ENCODE data around the gene RPH3AL. TPM values are rescaled to one million over a fixed set of nuclear protein-coding genes. Genes with fewer than 3 reads are reported as not detected.

RPH3AL gene
- total and polyA plus RNA-seq, 12 donors = 3.6 to 11.1 (median 6.0) TPM

- no peak overlapping the region for H3K4me3 ChIP-seq
- H3K36me3 ChIP-seq = peaks cover 0 to 4% (median 0%) of the 10 kb centered on the region in 9 donors
- intact Hi-C loops (cut with DNase I) = no loop called here
- H3K27ac ChIP-seq = no peak overlapping the region
- H3K9me3 ChIP-seq = no peaks in the 10 kb centered on the region
- 90 to 94% methylated on average over 27 of the region's 27 CpGs for WGBS, 2 donors
- no peak for ATAC-seq
- DNase-seq = no peak
- H3K27me3 ChIP-seq = peaks cover 0 to 3% (median 0%) of the 10 kb centered on the region in 7 donors
- TF ChIP-seq CTCF (IDR thresholded peaks at IDR 0.05) = no peak
- H3K4me1 ChIP-seq = no peaks in the 10 kb centered on the region
These were observed 101.9 kb downstream of the RPH3AL start for GRCh38 chr17:250487-251300.

- intact Hi-C loops (cut with DNase I) = no loop called here
- H3K36me3 ChIP-seq = peaks cover 0 to 8% (median 0%) of the 10 kb centered on the region in 9 donors
- no peaks in the 10 kb centered on the region for H3K4me1 ChIP-seq
- 82 to 89% methylated on average over 24 of the region's 24 CpGs for WGBS, 2 donors
- peaks cover 0 to 3% (median 0%) of the 10 kb centered on the region in 7 donors for H3K27me3 ChIP-seq
- H3K4me3 ChIP-seq = no peak overlapping the region
- TF ChIP-seq CTCF (IDR thresholded peaks at IDR 0.05) = no peak
- DNase-seq (no peak), ATAC-seq (no peak)
- no peaks in the 10 kb centered on the region for H3K9me3 ChIP-seq
- H3K27ac ChIP-seq = no peak overlapping the region
These were observed 103.2 kb downstream of the RPH3AL start for GRCh38 chr17:249236-249993.

GRCh38 chr17:248337-249235 is 104.0 kb downstream of the RPH3AL start:
- TF ChIP-seq CTCF (IDR thresholded peaks at IDR 0.05) = no peak
- no peak overlapping the region for H3K4me3 ChIP-seq
- H3K27ac ChIP-seq = no peak overlapping the region
- H3K9me3 ChIP-seq = no peaks in the 10 kb centered on the region
- intact Hi-C loops (cut with DNase I) = no loop called here
- peaks cover 0 to 3% (median 0%) of the 10 kb centered on the region in 7 donors for H3K27me3 ChIP-seq
- H3K4me1 ChIP-seq = no peaks in the 10 kb centered on the region
- H3K36me3 ChIP-seq = peaks cover 0 to 8% (median 0%) of the 10 kb centered on the region in 9 donors
- ATAC-seq = no peak
- DNase-seq = no peak
- 78 to 86% methylated on average over 9 of the region's 9 CpGs for WGBS, 2 donors

GRCh38 chr17:247767-248166 is 104.8 kb downstream of the RPH3AL start:
- no peaks in the 10 kb centered on the region for H3K9me3 ChIP-seq
- peaks cover 0 to 8% (median 0%) of the 10 kb centered on the region in 9 donors for H3K36me3 ChIP-seq
- peak in 3 of 8 donors; percentile 14 to 49 (median 35) for ATAC-seq
- DNase-seq = no peak
- intact Hi-C loops (cut with DNase I) = no loop called here
- peaks cover 0 to 3% (median 0%) of the 10 kb centered on the region in 7 donors for H3K27me3 ChIP-seq
- H3K4me3 ChIP-seq = no peak overlapping the region
- WGBS, 2 donors = 58 to 67% methylated on average over 8 of the region's 8 CpGs
- no peak for TF ChIP-seq CTCF (IDR thresholded peaks at IDR 0.05)
- no peak overlapping the region for H3K27ac ChIP-seq
- no peaks in the 10 kb centered on the region for H3K4me1 ChIP-seq

Data from heart right ventricle (tissue), 16 donors.